NCI-H1092 (cell line): ENCODE data around the gene ESD.
"Not testable (repeated sequence)": the region's sequence is repeated elsewhere in the genome, so short reads cannot be mapped to it uniquely, and the experiment has no call there.

ENCODE experiments used
- DNase-seq: peaks from one replicate; lab custom pipeline; 2025; lab: John Stamatoyannopoulos, UW

The ESD gene, protein sequence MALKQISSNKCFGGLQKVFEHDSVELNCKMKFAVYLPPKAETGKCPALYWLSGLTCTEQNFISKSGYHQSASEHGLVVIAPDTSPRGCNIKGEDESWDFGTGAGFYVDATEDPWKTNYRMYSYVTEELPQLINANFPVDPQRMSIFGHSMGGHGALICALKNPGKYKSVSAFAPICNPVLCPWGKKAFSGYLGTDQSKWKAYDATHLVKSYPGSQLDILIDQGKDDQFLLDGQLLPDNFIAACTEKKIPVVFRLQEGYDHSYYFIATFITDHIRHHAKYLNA

DNA sequence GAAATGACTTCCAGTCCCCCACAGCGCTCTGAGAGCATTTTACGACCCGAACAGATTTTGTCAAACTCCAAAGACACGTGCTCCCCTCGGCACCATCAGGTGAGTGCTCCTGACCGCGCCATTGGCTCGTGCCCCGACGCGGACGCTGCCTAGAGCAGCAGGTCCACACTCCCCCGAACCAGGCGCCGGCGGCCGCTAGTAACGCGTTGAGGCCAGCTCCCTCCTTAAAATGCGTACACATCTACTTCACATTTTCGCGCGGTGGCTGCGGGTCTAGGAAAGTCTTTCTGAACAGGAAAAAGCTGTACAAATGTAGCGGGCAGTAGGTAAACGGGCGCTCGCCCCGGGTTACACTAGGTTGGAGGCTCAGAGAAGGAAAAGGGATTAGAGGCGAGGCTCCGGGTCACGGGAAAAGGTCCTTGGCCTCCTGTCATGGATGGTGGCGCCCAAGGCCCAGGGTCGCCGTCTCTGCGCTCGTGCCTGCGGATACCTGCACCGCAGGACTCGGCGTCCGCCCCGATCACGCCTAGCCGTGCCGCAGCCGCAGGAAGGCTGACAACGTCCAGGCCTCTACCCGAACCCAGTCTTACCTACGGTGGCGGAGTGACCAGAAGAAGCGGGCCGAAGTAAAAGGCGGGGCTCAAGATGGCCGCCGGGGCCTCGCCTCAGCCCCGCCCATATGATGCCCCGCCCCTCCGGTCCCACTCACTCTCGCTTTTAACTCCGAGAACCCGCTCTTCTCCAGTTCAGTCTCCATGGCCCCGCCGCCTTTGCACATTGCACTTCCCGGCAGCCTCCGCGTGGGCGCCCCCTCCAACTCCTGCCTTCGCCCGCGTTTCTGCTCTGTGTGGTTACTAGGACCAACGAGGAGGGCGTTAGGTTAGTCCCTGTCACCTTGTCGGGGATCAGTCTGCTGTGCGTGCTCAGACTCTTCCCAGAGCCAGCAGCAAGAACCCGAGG lies at the start of gene ESD:
TSS of gene ESD (minus strand) at position 647 of the 960 bp plus-strand sequence. CDS start 5,748 bp downstream, outside the sequence.
- peak; percentile 79 for DNase-seq

DNA sequence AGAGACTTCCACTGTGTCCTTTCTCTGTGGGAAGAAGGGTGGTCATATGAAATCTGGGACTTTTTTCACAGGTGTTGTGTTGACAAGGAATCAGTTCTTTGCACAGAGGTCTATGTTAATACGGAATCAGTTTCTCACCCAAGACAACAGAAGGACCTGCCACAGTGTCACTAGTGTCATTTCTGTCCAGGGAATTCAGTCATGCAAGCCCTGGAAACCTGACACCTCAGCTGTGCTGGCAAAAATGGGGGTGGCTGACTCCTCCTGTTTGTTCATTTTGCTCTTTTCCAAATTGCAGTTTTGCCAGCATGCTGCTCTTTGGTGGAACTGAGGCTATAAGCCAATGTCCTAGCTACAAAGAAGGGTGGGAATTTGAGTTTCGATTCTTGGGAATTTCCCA lies 49.8 kb upstream of the ESD start:
- no peak for DNase-seq

DNA sequence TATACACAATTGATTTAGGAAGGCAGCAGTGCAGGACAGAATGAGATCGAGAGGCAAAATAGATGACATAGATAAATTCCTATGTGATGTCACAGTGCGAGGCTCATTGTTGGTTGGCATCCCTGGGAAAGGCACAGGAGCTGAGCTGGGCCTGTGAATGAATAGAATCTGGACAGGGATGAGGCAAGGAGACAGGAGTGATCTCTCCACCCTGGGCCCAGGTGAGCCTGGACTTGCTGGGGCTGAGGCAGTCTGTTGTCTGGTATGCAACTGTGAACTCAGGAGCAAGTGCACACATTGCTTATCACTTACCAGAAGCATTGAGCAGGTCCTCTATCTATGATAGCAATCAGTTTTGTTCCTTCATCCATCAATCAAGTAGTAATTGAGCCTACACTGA lies 48.2 kb upstream of the ESD start:
- no peak for DNase-seq

DNA sequence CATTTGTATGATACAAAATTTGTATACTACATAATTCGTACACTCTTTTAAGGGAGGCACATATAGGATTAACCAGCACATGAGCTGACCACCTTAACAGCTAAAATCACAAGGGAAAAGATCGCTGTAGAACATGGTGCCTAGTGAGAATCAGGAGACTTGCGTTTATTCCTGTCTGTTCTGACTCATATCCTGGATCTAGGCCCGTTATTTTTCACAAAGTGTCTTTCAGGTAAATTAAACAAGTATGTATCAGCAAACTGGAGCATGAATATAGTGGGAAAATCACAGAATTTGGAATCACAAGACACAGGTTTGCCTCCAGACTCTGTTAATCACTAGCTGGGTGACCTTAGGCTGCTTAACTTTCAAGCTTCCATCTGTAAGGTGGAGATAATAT lies 47.5 kb upstream of the ESD start:
- no peak for DNase-seq

DNA sequence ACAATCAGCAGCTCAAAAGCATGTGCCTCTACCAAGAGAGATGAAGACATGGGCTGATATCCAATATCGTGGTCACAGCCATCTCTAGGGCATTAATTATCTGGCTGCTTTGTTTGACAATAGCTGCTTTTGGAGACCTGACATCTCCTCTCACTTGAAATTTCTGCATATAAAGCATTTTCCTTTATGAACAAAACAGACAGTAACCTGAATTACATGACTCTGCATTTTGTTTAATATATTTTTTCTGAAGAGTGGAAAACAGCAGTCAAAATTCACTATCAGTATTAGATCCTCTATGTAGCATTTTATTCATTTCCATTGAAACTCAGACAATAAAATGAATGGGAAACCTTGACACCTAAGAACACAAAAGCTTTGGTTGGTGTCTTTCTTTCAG lies 42.4 kb upstream of the ESD start:
- DNase-seq: no peak

DNA sequence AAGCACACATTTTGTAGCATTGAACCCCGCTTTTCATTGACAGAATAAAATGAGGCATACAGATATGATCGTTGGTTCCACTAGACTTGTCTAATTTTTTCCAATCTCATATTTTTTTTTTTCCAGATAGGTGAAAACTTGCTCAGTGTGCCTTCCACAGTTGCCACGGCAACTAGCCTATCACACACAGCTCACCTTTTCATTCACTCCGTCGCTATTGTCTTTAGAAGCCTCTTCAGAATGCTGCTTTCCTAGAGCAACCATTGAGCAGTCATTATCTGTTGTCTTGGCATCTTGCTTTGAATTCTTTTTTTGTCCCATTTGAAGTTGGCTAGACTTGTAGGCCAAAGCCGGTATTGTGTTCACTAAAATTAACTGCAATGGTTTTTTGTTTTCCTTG lies 37.7 kb upstream of the ESD start:
- no peak for DNase-seq

DNA sequence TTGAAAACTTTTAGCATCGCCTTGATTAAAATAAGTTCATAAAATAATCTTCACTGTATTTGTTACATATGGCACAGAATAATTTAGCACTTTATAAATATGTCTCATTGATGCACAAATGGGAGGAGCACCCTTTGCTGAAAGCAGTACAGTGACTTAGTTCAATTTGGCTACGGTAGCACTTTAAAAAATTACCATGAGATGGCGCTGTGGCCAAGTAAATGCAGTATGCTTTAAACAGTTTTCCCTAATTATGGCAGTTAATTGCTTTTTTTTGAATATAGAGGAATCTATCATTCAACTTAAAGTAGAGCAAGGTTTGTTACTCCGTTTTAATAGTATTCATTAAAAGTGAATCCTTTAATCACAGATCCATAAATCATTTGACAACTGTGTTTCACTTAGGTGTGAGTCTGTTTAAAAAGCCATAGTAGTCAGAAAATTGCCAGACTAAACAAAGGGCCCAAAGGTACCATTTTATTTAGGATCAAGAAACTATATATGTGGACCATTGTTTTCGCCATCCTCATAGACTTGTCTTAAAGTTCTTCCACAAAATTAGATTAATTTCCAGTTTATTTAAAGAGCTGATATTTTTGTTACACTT lies 34.7 kb upstream of the ESD start:
- DNase-seq: peak; percentile 7

DNA sequence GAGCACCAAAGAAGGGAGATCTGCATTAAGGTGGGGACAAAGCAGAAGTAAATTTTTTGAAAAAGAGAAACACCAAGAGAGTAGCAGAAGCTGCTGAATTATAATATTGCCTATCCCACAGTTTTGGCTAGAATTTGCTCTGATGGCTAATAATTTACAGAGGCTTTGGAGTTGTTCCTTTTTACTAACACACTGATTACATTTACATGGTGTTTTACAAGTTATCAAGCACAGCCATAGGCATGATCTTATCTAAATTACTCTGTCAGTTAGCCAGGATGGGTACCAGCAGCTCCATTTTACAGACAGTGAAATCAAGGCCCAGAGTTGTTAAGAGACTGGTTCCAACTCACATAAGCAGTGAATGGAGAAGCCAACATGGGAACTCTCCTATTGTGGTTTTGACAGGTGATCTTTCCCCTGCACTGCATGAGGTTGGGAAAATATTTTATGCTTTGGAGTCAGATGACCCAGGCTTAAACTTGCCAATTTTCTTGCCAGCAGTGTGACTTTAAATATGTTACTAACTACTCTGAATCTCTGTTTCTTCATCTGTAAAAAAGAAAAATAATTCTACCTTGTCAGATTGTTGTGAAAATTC lies 33.5 kb upstream of the ESD start:
- DNase-seq: no peak

DNA sequence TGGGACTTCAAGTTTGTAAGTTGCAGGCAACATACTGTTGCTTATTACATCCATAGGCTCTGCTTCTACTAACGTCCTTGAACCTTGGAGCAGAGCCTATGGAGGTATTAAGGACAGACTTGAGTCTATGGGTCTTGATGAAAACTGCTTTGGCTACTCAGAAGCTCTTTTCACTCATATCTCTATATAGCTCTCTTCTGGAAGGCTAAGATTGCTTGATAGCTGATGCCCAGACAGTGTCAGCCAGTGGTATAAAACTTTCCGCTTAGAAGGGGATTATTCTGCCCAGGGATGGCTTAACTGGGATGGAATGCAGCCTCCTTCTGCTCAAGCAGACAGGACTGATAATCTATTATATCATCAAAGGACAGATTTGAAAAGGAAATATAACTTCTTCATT lies 25.6 kb upstream of the ESD start:
- DNase-seq: no peak

DNA sequence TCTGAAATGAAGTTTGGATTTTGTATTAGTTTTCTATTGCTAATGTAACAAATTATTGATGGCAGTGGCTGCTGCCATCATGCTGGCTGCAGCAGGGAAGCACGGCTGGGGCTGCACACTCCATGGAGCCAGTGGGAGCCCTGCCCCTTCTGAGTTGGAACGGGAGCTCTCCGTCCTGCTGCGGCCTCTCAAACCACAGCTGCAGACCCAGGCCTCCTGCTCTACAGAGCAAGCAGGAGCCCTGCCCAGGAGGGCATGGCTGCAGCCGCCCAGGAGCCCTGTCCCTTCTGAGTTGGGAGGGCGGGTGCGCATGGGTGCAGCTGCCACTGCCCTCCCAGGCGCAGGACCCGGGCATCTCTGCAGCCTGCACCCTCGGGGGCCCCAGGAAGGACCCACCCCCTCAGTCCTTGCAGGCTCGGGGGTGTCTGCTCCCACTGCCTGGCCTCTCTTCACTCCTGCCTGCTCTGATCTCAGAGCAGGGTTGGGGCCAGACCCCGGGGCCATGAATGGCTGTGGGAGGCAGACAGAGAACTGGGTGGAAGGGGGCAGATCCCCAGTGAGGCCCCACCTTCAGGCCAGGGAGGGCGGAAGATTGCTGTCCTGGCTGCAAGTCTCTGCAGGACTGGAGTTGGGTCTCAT lies 21.0 kb upstream of the ESD start:
- DNase-seq: no peak

DNA sequence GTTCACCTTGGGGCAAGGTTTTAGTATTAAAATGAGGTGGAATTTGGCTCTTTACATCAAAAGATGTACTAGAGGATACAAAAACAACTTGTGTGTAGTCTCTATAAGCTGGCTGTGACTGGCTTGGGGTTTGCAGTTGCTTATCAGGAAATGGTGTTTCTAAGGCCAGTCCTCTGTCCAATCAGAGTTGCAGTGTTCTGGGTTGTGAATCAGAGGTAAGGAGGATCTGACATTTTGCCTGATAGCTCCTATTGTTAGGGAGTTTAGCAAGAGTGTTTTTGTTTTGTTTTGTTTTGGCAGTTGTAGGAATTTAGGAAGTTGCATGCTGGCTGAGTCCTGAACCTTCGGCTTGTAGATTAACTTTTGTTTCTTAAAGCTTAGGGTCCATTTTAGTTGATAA lies 20.1 kb upstream of the ESD start:
- no peak for DNase-seq

DNA sequence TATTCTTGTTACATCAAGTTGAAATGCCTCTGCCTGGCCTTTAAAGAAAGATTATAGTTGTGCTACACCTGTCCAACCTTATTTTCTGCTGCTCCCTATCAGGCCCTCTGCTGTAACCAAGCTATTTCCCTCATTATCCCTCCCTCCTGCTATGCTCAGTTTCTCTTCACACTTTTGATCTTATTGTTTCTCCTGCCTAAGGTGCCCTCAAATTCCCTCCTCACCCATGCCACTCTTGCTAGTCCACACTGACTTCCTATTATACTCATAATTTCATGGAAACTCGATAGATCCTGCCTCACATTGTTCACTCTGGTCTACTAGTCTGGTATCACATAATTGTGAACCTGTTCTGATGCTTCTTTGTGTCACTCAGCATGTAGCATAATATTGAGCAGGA lies 19.4 kb upstream of the ESD start:
- DNase-seq: no peak

DNA sequence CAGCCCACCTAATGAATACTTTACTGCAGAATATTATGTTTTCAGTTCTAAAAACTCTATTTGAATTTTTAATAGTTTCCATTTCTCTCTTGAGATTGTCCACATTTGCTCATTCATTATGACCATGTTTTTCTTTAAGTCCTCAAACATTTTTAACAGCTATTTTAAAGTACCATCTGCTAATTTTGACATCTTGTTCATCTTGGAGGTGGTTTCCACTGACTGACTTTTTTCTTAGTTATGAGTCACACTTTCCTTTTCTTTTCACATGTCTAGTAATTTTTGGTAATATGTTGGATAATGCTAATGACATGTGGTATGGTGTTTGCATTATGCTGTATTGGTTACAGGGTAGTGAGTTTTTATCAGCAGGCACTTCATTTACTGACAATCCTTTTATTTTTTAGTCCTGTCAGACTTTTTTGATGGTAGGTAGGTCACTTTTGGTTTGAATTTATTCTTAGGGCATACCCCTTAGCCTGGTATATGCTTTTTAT lies 15.4 kb upstream of the ESD start:
- no peak for DNase-seq

DNA sequence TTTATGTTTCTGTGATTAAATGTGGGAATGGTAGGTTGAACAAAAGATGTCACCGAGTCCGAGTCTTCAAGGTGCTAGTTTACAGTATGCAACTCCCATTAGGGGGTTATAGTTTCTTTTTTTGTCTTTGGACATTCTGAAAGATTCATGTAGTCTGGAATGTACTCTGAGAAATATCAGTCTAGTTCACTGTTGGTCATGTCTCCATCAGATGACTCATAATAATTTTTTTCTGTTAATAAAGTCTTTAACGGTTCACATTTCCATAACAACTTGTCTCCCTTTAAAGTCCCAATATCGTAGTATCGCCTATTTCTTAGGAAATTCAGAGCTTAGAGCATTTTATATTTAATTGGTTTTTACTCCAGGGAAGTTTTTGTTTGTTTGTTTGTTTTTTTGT lies 13.5 kb upstream of the ESD start:
- no peak for DNase-seq

DNA sequence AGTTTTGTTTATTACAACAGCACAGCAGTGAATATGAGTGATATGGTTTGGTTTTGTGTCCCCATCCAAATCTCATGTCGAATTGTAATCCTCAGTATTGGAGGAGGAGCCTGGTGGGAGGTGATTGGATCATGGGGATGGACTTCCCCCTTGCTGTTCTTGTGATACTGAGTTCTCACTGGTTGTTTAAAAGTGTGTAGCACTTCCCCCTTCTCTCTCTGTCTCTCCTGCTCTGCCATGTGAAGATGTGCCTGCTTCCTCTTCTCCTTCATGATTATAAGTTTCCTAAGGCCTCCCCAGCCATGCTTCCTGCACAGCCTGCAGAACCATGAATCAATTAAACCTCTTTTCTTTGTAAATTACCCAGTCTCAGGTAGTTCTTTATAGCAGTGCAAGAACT lies 8.0 kb upstream of the ESD start:
- not testable (repeated sequence) for DNase-seq

DNA sequence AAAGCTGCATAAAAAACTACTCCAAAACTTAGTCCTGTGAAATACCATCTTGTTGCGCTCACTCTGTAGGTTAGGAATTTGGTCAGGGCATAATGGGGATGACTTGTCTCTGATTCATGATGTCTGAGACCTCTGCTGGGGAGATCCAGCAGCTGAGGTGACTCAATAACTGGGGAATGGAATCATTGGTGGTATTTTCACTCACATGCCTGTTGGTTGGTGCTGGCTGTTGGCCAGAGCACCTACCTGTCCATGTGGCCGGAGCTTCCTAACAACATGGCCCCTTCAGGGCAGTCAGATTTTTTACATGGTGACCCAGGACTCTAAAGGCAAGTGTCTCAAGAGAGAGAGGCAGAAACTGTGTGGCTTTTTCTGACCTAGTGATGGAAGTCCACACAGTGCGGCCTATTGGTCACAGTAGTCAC lies 7.4 kb upstream of the ESD start:
- no peak for DNase-seq

DNA sequence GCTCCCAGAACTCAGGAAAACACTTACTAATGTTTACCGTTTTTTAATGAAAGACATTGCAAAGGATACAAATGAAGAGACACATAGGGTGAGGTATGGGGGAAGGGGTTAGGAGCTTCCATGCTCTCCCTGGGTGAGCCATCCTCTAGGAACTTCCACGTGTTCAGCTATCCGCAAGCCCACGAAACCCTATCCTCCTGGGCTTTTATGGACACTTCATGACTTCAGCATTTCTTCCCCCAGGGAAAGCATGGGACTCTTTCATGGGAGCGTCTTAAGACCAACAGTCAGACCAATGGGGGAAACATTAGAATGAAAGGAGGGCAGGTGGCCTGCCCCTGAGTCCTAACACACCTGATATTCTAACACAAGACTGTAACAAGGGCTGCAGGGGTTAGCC lies 6.6 kb upstream of the ESD start:
- no peak for DNase-seq

DNA sequence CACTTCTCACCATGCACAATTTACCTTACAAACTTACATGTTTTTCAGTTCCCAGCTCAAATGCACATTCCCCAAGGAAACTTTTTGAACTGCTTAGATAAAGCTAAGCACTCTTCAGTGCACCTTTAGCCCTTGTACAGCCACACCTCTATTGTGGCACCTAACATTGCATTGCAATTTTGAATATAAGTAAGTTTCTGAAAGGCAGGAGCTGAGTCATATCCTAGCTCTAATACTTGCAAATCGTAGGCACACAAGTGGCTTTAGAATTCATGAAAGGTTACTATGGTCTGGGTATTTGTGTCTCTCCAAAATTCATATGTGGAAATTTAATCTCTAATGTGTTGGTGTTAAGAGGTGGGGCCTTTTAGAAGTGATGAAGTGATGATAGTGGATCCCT lies 4.9 kb upstream of the ESD start:
- no peak for DNase-seq

DNA sequence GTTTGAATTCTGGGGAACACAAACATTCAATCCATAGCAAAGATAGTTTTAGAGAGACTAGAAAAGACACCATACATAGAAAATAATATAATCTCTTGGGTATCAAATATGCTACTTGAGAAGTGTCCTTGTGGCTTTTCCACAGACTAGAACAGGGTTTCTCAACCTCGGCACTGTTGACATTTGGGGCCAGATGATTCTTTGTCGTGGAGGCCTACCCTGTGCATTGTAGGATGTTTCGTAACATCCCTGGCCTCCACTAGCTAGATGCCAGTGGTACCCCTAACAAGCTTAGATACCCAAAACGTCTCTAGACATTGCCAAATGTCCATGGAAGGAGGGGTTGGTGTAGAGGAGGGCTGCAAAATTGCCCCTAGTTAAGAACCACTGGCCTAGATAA lies 2.2 kb upstream of the ESD start:
- DNase-seq: no peak

DNA sequence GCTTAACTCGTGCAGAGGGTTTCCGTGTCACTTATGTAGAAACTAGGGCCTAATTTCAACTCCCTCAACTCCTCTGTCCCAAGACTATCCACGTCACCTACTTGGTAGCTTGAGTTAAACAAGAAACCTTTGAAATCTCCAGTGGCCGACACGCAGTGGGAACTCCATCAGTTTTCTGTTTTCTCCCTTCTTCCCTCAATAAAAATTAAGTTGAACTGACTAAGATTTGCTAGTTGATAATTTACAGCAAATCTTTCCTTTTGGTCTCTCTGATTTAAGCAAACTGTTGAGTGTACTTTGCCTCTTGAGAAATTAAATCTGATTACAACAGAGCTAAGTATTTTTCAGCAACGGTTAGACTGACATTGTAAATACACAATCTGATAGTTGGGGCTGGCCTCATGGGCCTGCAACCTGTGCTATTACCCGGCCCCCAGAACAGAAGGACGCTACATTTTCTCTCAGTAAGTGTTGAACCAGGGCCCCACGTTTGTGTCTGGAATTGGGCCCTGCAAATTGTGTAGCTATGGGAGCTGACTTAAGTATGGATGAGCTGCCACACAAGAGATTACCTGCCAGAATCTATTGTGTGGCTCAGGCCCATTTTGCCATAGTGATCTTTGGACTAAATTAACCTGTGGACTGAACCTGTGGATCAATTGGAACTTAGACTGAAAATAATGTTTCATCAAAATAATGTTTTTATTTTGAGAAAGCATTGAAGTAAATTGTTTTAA lies 708 bp upstream of the ESD start:
- DNase-seq: no peak

DNA sequence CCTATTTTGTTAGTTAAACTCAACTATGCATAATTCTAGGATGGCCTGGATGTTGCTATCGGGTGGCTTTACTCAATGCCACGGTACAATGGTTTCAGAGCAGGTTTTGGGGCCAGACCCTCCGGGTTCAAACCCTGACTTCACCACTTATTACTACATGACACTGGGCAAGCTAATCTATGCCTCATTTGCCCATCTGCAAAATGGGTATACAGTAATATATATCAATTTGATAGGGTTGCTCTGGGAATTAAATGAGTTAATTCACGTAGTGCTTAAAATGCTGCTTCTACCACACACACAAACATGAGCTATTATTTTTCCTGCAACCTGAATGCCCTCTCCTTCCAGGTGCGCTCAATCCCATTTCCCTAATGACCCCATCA lies 839 bp downstream of the ESD start:
- no peak for DNase-seq
